ENCODE data around the gene NEK11. TPM values are rescaled to one million over a fixed set of nuclear protein-coding genes. Genes with fewer than 3 reads are reported as not detected.

NEK11 gene
- total RNA-seq, 1 donor from 2014 or later = 4.4 TPM

DNA sequence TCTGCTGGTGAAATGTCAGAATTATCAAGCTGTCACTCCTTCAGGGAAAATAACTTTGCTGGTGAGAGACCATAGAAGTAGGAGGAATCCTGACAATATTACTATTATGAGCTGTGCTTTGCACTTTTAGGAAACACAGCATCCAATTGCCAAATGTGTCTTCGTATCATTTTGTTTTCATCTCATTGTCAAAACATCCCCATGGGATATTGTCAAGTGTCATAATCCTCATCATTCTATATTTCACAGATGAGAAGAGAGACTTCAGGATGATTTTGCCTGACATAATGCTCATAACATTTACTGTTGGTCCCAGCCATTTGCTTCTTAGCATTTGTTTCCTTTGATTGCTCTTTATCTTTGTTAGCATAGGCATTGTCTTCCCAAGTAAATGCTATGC is 234.4 kb downstream of the NEK11 start:
- H3K27ac Mint-ChIP-seq (ENCODE audit: unreplicated experiment) = no peak overlapping the region
- TF ChIP-seq, protein P1, sequence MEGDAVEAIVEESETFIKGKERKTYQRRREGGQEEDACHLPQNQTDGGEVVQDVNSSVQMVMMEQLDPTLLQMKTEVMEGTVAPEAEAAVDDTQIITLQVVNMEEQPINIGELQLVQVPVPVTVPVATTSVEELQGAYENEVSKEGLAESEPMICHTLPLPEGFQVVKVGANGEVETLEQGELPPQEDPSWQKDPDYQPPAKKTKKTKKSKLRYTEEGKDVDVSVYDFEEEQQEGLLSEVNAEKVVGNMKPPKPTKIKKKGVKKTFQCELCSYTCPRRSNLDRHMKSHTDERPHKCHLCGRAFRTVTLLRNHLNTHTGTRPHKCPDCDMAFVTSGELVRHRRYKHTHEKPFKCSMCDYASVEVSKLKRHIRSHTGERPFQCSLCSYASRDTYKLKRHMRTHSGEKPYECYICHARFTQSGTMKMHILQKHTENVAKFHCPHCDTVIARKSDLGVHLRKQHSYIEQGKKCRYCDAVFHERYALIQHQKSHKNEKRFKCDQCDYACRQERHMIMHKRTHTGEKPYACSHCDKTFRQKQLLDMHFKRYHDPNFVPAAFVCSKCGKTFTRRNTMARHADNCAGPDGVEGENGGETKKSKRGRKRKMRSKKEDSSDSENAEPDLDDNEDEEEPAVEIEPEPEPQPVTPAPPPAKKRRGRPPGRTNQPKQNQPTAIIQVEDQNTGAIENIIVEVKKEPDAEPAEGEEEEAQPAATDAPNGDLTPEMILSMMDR (IDR thresholded peaks at IDR 0.05) = no peak
- peaks cover 6% of the 10 kb centered on the region for H3K36me3 Mint-ChIP-seq (ENCODE audit: low read depth)
- H3K9me3 Mint-ChIP-seq (ENCODE audit: low read depth) = peaks cover 21% of the 10 kb centered on the region
- H3K4me1 Mint-ChIP-seq (ENCODE audit: low read depth) = no peaks in the 10 kb centered on the region
- no peaks in the 10 kb centered on the region for H3K27me3 Mint-ChIP-seq (ENCODE audit: low read depth)
- no peak overlapping the region for H3K4me3 Mint-ChIP-seq (ENCODE audit: unreplicated experiment)
- DNase-seq (ENCODE audit: low spot score) = no peak

DNA sequence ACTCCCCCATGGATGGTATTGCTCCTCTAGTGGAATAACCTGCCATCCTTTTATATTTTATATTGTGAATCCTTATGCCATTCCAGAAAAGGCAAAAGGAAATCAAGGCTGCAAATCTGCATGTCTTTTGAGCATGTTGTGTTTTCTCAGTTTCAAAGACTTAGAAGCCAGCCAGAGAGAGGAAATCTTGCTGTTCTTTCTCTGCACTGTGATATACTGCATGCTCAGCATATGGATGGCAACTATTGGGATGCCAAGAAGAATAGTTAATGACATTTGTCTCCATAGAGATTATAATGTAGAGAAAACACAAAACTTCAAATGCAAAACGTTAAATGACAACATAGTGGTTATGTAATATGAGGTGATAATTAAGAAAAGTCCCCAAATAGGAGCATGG is 248.9 kb downstream of the NEK11 start:
- TF ChIP-seq, protein P1 (IDR thresholded peaks at IDR 0.05) = no peak
- Mint-ChIP-seq H3K4me1 (ENCODE audit: low read depth) (peaks cover 10% of the 10 kb centered on the region), H3K9me3 (ENCODE audit: low read depth) (no peaks in the 10 kb centered on the region), H3K27ac (ENCODE audit: unreplicated experiment) (no peak overlapping the region), H3K4me3 (ENCODE audit: unreplicated experiment) (no peak overlapping the region), H3K27me3 (ENCODE audit: low read depth) (no peaks in the 10 kb centered on the region), H3K36me3 (ENCODE audit: low read depth) (peaks cover 2% of the 10 kb centered on the region)
- no peak for DNase-seq (ENCODE audit: low spot score)

DNA sequence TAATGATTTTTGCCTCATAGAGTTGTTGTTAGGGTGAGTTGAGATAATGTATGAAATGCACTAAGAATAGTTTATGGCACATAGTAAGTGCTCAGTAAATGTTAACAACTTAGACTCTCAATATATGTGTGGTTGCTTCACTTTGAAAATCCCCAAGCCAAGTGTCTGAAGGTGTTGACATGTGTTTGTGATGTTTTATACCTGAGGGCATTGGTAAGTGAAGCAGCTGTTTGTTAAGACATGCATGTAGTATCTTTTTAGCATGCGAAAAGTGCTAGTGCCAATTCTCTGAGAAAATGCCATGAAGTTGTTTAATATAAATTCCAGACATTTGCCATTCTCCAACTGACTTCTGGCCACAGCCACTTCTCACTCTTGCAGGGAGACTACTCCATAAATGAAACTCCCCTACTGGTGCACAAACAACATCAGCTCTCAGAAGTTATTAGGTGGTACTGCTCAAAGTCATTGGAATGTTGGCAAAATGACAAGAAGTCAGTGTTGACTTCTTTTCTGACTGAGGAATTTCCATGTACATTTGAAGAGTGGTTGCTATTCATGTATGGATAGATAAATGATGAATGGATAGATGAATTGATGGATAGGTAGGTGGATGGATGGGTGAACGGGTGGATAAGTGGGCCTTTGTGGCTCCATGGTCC is 251.3 kb downstream of the NEK11 start:
- Mint-ChIP-seq H3K4me3 (ENCODE audit: unreplicated experiment) (no peak overlapping the region), H3K9me3 (ENCODE audit: low read depth) (no peaks in the 10 kb centered on the region)

DNA sequence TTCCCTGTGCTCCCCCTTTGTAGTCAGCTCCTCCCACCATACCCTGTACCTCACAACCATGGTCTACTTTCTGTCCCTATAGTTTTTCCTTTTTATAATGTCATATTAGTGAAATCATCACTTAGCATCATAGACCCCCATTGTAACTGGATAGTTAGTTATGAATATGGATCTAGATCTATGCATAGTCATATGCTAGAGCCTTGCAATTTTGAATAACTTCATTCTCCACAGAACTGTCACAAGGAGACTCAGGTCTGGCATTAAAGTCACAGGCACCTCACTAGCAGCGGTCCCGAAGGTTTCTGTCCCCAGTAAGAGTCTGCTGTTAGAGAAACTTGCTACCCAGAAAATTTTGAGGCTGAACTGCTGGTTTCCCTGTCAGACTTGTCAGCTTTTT is 252.9 kb downstream of the NEK11 start:
- Mint-ChIP-seq H3K27me3 (ENCODE audit: low read depth) (no peaks in the 10 kb centered on the region), H3K9me3 (ENCODE audit: low read depth) (no peaks in the 10 kb centered on the region)

More for the DNA sequence above, 251.3 kb downstream of the NEK11 start:
- TF ChIP-seq, protein P1 (IDR thresholded peaks at IDR 0.05) = no peak
- H3K4me1 Mint-ChIP-seq (ENCODE audit: low read depth) = peaks cover 14% of the 10 kb centered on the region
- no peak overlapping the region for H3K27ac Mint-ChIP-seq (ENCODE audit: unreplicated experiment)
- no peak for DNase-seq (ENCODE audit: low spot score)
- no peaks in the 10 kb centered on the region for H3K36me3 Mint-ChIP-seq (ENCODE audit: low read depth)
- H3K27me3 Mint-ChIP-seq (ENCODE audit: low read depth) = no peaks in the 10 kb centered on the region

DNA sequence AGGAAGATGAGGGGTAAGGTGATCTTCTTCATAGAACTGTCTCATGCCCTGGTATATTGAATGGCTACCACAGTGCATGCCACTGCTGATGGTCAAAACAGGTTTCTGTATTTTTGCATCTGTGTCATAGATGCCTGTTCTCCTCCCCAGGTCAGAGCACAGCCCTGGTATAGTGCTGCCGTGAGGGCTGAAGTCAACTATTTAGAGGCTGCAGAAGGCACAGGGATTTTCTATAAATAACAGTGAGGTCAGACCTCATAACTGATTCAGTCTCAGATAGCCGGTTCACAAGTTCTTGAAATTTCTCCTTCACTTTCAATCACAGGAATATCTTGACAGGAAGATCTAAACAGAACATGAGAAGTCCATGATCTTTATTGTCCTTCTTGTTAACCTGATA is 255.7 kb downstream of the NEK11 start:
- Mint-ChIP-seq H3K27ac (ENCODE audit: unreplicated experiment) (no peak overlapping the region), H3K4me3 (ENCODE audit: unreplicated experiment) (no peak overlapping the region), H3K9me3 (ENCODE audit: low read depth) (no peaks in the 10 kb centered on the region), H3K36me3 (ENCODE audit: low read depth) (peaks cover 2% of the 10 kb centered on the region), H3K4me1 (ENCODE audit: low read depth) (peaks cover 14% of the 10 kb centered on the region), H3K27me3 (ENCODE audit: low read depth) (no peaks in the 10 kb centered on the region)
- TF ChIP-seq, protein P1 (IDR thresholded peaks at IDR 0.05) = no peak
- DNase-seq (ENCODE audit: low spot score) = no peak

More for the DNA sequence above, 252.9 kb downstream of the NEK11 start:
- no peak overlapping the region for H3K4me3 Mint-ChIP-seq (ENCODE audit: unreplicated experiment)
- H3K4me1 Mint-ChIP-seq (ENCODE audit: low read depth) = peaks cover 14% of the 10 kb centered on the region
- TF ChIP-seq, protein P1 (IDR thresholded peaks at IDR 0.05) = no peak
- H3K36me3 Mint-ChIP-seq (ENCODE audit: low read depth) = no peaks in the 10 kb centered on the region
- DNase-seq (ENCODE audit: low spot score) = no peak
- no peak overlapping the region for H3K27ac Mint-ChIP-seq (ENCODE audit: unreplicated experiment)
